ENCODE data around the gene DLX3.

The DLX3 gene

GRCh38 chr17:49963626-49964302 lies 31.3 kb downstream of the DLX3 start:
- CTCF ChIA-PET = interaction anchor here (1.1 to 3.2 kb wide), 2 partner anchors 11 to 406 kb away, joined by 3 to 14 read pairs; no protein-coding TSS in a partner anchor
- TF ChIP-seq CTCF (IDR thresholded peaks at IDR 0.05; ENCODE audit: control extremely low read depth, extremely low read depth, low read depth, missing control alignments) = no peak
- POLR2A ChIA-PET = no interaction called here
- no peak for DNase-seq (ENCODE audit: extremely low spot score)

- no peak for DNase-seq (ENCODE audit: extremely low spot score)
- POLR2A ChIA-PET = no interaction called here
- no peak for TF ChIP-seq CTCF (IDR thresholded peaks at IDR 0.05; ENCODE audit: control extremely low read depth, extremely low read depth, low read depth, missing control alignments)
- CTCF ChIA-PET = interaction anchor here (1.1 to 3.2 kb wide), 3 partner anchors 11 to 405 kb away, joined by 3 to 14 read pairs (median 5); no protein-coding TSS in a partner anchor
These were observed 31.8 kb downstream of the DLX3 start for GRCh38 chr17:49963309-49963625.

GRCh38 chr17:49962599-49963308 lies 32.3 kb downstream of the DLX3 start:
- TF ChIP-seq CTCF (IDR thresholded peaks at IDR 0.05; ENCODE audit: control extremely low read depth, extremely low read depth, low read depth, missing control alignments) = no peak

GRCh38 chr17:49959183-49959935 lies 35.7 kb downstream of the DLX3 start:
- POLR2A ChIA-PET = no interaction called here
- no peak for DNase-seq (ENCODE audit: extremely low spot score)
- no peak for TF ChIP-seq CTCF (IDR thresholded peaks at IDR 0.05; ENCODE audit: control extremely low read depth, extremely low read depth, low read depth, missing control alignments)
- CTCF ChIA-PET = interaction anchor here (0.7 kb wide), 1 partner anchor 37 kb away, joined by 3 read pairs; no protein-coding TSS in a partner anchor

More at GRCh38 chr17:49962599-49963308, 32.3 kb downstream of the DLX3 start:
- DNase-seq (ENCODE audit: extremely low spot score) = no peak
- POLR2A ChIA-PET = no interaction called here
- CTCF ChIA-PET = interaction anchor here (0.8 to 3.2 kb wide), 4 partner anchors 10 to 82 kb away, joined by 3 to 14 read pairs (median 4); no protein-coding TSS in a partner anchor

- ChIA-PET POLR2A (no interaction called here), CTCF (interaction anchor here (0.7 kb wide), 1 partner anchor 38 kb away, joined by 3 read pairs; no protein-coding TSS in a partner anchor)
- no peak for DNase-seq (ENCODE audit: extremely low spot score)
- TF ChIP-seq CTCF (IDR thresholded peaks at IDR 0.05; ENCODE audit: control extremely low read depth, extremely low read depth, low read depth, missing control alignments) = no peak
These were observed 36.3 kb downstream of the DLX3 start for GRCh38 chr17:49958723-49959122.

- DNase-seq (ENCODE audit: extremely low spot score) = no peak
- ChIA-PET CTCF (interaction anchor here (0.8 to 3.8 kb wide), 7 partner anchors 8 to 96 kb away, joined by 3 to 37 read pairs (median 4); no protein-coding TSS in a partner anchor), POLR2A (no interaction called here)
- TF ChIP-seq CTCF (IDR thresholded peaks at IDR 0.05; ENCODE audit: control extremely low read depth, extremely low read depth, low read depth, missing control alignments) = no peak
These were observed 37.7 kb downstream of the DLX3 start for GRCh38 chr17:49957350-49957749.
